T-helper 22 cell (primary cell): ENCODE measurements around the gene FMNL1.

Experiments used
- DNase-seq: peaks from one replicate; pipeline ENCODE4 v3.0.0-alpha.2; 2020; ENCODE audit warnings: low read depth

Gene FMNL1

GRCh38 chr17:45223539-45224528 lies 2.1 kb downstream of the FMNL1 start:
- DNase-seq = peak; percentile 47

- DNase-seq = no peak
Measured at GRCh38 chr17:45224671-45225050, 3.0 kb downstream of the FMNL1 start.

GRCh38 chr17:45225051-45225700 lies 3.5 kb downstream of the FMNL1 start:
- DNase-seq = peak; percentile 51

- DNase-seq = peak; percentile 99
Measured at GRCh38 chr17:45225964-45226530, 4.4 kb downstream of the FMNL1 start.

GRCh38 chr17:45226576-45226975 lies 4.9 kb downstream of the FMNL1 start:
- DNase-seq = no peak

GRCh38 chr17:45227101-45227925 lies 5.6 kb downstream of the FMNL1 start:
- DNase-seq = no peak

GRCh38 chr17:45227926-45228762 lies 6.5 kb downstream of the FMNL1 start:
- DNase-seq = no peak

- DNase-seq = peak; percentile 91
Measured at GRCh38 chr17:45228763-45229539, 7.3 kb downstream of the FMNL1 start.

- no peak for DNase-seq
Measured at GRCh38 chr17:45229681-45230409, 8.2 kb downstream of the FMNL1 start.

GRCh38 chr17:45230410-45230786 lies 8.7 kb downstream of the FMNL1 start:
- DNase-seq = no peak

GRCh38 chr17:45230787-45231480 lies 9.2 kb downstream of the FMNL1 start:
- no peak for DNase-seq

GRCh38 chr17:45231481-45232116 lies 9.9 kb downstream of the FMNL1 start:
- DNase-seq = no peak

- DNase-seq = no peak
Measured at GRCh38 chr17:45232514-45233422, 11.1 kb downstream of the FMNL1 start.

GRCh38 chr17:45233423-45233924 lies 11.8 kb downstream of the FMNL1 start:
- DNase-seq = no peak

- DNase-seq = no peak
Measured at GRCh38 chr17:45234641-45235415, 13.1 kb downstream of the FMNL1 start.
